H1 (cell line): ENCODE results near the gene ERC1. TPM values are rescaled to one million over a fixed set of nuclear protein-coding genes. Genes with fewer than 3 reads are reported as not detected.

Source experiments
- CHD7 ChIP-seq: fragments of 300-600 bp; sonication (generic); IDR thresholded peaks from 2 replicates; pipeline ENCODE4 v1.7.1; 2012; ENCODE audit warnings: low read length, moderate library complexity, mild to moderate bottlenecking, inconsistent platforms; ENCODE audit not compliant: insufficient replicate concordance
- E2F6 ChIP-seq: IDR thresholded peaks from 2 replicates; pipeline ENCODE4 v1.6.1; 2012; ENCODE audit warnings: inconsistent platforms
- EZH2 ChIP-seq: fragments of 200-600 bp; sonication (generic); IDR thresholded peaks from 2 replicates; pipeline ENCODE4 v1.7.1; 2012; ENCODE audit warnings: low read depth, mild to moderate bottlenecking, moderate library complexity, low read length, inconsistent platforms; ENCODE audit not compliant: severe bottlenecking
- GTF2F1 ChIP-seq: IDR thresholded peaks from 2 replicates; pipeline ENCODE4 v1.6.1; 2012; ENCODE audit warnings: low read depth, low read length, improper control_type of control experiment, borderline replicate concordance
- HDAC6 ChIP-seq: IDR thresholded peaks from one replicate; pipeline ENCODE4 v1.7.1; 2012; ENCODE audit warnings: low read depth, mild to moderate bottlenecking, inconsistent platforms, low read length, moderate library complexity
- POLR2AphosphoS5 ChIP-seq: IDR thresholded peaks from 2 replicates; pipeline ENCODE4 v1.6.1; 2011; ENCODE audit warnings: low read depth, low read length
- RAD21 ChIP-seq, 2 experiments: IDR thresholded peaks in 1 of 2; conservative IDR thresholded peaks in 1 of 2; 2 replicates each; pipeline ENCODE4 v1.6.1; 2011; ENCODE audit warnings: low read depth in 2 of 2, low read length in 2 of 2, improper control_type of control experiment in 1 of 2, inconsistent platforms in 1 of 2, mild to moderate bottlenecking in 1 of 2, moderate library complexity in 1 of 2
- TBP ChIP-seq: IDR thresholded peaks from 2 replicates; pipeline ENCODE4 v1.6.1; 2011; ENCODE audit warnings: low read depth, low read length, improper control_type of control experiment
- polyA plus RNA-seq, 7 experiments: library from polyadenylated mRNA; depleted of rRNA in 3 of 7; stranded (reverse) in 5 of 7; unstranded in 2 of 7; fragments of >200 nt in 5 of 7; fragments of 200-250 nt in 2 of 7; gene quantifications; 1 replicate in 5 of 7; 2 replicates in 1 of 7; 4 replicates in 1 of 7; pipeline versions ENCODE4 v1.2.1 to v1.2.3, GENCODE V29; 2011 to 2013; ENCODE audit warnings: missing spikeins in 2 of 7, mixed read lengths in 2 of 7
- total RNA-seq: library from RNA; stranded (reverse); fragmentation: NEBNext Ultra II Directional; extraction: Animal tissue kit (Norgen Biotek cat#: 25700); gene quantifications from 2 replicates; pipeline ENCODE4 v1.2.1, GENCODE V29; 2021

ERC1 gene
- total and polyA plus RNA-seq, 2 of the 8 experiments (the other 6 are each of a cell fraction or from before 2014, with no cell fraction given) = 7.8 to 45.7 TPM

GRCh38 chr12:1531153-1531653 lies 540.2 kb downstream of the ERC1 start (continued):
- no peak for TF ChIP-seq CHD7
- no peak for TF ChIP-seq HDAC6
- TF ChIP-seq EZH2 = peak; percentile 99
- no peak for TF ChIP-seq GTF2F1
- no peak for TF ChIP-seq POLR2AphosphoS5
- no peak for TF ChIP-seq RAD21 (IDR thresholded peaks at IDR 0.05 in 1 of 2, conservative IDR thresholded peaks at IDR 0.05 in 1 of 2; ENCODE audit: low read depth in 2 of 2, low read length in 2 of 2)
- no peak for TF ChIP-seq E2F6
- no peak for TF ChIP-seq TBP
